Middle frontal gyrus (tissue), 1 donor: ENCODE measurements around the gene TRMT1L.

Experiments
- DNase-seq: peaks from one replicate; pipeline ENCODE4 v3.0.0-alpha.2; 2015; ENCODE audit warnings: low spot score; ENCODE audit errors: extremely low spot score

TRMT1L gene

GRCh38 chr1:185112356-185112755 lies 44.4 kb downstream of the TRMT1L start:
- no peak for DNase-seq

DNA sequence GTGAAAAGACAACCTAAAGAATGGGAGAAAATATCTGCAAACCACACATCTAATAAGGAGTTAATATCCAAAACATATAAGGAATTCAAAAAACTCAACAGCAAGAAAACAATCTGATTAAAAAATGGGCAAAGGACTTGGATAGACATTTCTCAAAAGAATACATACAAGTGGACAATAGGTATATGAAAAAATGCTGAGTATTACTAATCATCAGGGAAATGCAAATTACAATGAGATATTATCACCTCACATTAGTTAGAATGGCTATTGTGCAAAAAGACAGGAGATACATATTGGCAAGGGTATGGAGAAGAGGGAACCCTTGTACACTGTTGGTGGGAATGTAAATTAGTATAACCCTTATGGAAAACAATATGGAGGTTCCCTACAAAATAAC lies 44.9 kb downstream of the TRMT1L start:
- DNase-seq, result no peak

DNA sequence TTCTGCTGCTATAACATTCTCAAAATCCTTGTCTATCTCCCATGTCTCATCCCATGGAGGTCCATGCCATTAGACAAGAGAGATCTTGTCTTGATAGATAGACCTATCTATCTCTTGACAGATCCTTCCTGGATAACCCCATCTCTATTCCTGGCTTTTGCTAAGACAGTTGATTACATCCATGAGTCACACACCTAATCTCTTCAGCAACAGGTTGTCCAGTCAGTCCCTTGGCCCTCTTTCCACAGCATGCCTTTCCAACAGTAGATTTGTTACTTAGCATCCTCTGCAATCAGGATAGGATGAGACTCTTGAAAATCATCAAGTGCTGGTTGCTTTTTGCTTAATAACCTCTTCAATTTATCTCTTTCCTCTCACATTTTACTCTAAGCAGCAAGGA lies 46.6 kb downstream of the TRMT1L start:
- no peak for DNase-seq

DNA sequence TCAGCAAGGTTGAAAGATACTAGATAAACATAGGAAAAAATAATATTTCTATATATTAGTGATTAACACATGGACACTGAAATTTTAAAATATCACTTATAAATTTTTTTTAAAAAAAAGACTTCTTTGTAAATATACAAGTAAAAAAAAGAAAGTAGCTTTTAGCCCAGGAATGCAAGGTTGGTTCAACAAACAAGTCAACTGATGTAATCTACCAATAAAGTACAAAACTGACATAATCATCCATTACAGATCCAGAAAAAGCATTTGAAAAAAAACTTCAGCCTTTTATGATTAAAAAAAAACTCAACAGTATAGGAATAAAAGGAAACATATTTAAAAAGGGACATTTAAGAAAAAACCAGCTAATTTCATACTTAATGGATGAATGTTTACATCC lies 48.4 kb downstream of the TRMT1L start:
- no peak for DNase-seq

DNA sequence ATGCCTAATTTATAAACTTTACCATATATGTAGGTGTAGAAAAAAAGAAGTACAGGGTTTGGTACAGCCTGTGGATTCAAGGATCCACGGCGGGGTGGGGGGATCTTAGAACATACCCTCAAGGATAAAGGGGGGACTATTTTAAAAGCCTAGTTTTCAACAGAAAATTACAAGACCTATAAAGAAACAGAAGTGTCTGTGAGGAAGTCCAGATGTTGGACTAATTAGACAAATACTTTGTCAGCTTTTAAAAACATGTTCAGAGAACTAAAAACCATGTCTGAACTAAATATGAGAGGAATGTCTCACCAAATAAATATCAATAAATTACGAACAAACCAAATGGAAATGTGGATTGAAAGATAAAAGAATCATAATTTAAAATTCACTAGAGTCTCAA lies 51.6 kb downstream of the TRMT1L start:
- DNase-seq, result no peak

DNA sequence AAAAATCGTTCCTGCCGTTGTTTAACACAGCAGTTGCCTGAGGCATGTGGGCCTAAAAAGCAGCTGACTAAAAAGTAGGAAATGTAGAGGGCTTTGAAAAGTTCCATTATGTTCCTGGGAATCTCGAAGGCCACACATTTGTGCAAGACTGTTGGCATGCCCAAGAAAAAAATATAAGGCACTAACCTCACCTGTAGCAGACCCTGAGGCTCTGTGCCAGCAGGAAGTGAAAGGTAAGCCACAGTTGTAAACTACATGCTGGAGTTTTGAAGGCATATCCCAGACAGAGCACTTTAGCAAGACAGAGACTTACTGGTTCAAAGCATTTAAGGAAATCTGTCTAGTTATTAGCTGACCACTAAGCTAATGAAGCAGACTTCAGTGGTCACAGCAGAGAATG lies 52.7 kb downstream of the TRMT1L start:
- DNase-seq, result no peak

GRCh38 chr1:185096531-185096930 lies 60.2 kb downstream of the TRMT1L start:
- no peak for DNase-seq

DNA sequence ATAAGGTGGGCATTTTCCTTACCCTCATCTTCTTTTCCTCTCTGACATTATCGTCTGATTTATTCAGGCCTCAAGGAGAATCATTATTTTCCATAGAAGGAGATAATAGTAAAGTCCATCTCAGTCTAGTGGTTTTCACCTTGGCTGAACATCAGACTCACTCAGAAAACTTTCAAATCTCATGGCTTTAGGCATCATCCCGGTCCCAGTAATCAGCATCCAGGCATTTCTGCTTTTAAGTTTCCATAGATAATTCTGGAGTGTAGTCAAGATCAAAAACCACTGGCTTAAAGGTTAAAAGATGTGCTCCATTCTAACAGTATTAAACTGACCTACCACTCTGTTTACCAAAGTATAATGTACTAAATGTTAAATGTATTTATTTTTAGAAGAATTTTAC lies 62.0 kb downstream of the TRMT1L start:
- no peak for DNase-seq

GRCh38 chr1:185091480-185091879 lies 65.3 kb downstream of the TRMT1L start:
- DNase-seq, result no peak

DNA sequence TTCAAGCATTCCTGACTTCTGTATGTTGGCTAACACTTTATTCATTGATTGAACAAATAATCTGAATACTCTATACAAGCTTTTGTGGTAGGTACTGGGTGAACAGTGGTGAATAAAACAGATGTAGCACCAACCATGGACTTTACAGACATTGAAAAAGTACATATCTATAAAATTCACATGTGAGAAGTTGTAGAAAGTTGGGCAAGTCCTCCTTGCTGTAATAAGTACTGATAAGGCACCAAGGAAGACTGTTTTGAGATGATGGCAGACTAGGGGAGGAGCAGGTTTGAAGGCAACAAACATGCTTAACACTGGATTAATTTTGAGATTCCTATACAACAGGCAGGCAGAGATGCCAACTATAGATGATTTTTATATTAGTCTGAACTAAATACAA lies 69.0 kb downstream of the TRMT1L start:
- no peak for DNase-seq

DNA sequence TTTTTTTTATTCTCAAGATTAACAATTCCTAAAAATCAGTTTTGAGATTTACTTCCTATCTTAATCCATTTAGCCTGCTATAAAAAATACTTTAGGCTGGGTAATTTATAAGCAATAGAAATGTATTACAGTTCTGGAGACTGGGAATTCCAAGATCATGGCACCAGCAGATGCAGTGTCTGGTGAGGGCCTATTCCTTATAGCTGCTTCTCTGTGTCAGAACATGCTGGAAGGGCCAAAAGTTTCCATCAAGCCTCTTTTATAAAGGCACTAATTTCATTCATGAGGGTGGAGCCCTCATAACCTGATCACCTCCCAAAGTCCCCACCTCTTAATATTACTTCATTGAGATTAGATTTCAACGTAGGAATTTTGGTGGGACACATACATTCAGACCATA lies 69.7 kb downstream of the TRMT1L start:
- DNase-seq, result no peak

GRCh38 chr1:185083818-185084217 lies 72.9 kb downstream of the TRMT1L start:
- DNase-seq, result no peak

- no peak for DNase-seq
Measured at GRCh38 chr1:185080422-185080821, 76.3 kb downstream of the TRMT1L start.

- DNase-seq, result no peak
Measured at GRCh38 chr1:185077374-185077773, 79.4 kb downstream of the TRMT1L start.

- DNase-seq, result no peak
Measured at GRCh38 chr1:185075476-185075875, 81.3 kb downstream of the TRMT1L start.

- no peak for DNase-seq
Measured at GRCh38 chr1:185074307-185074706, 82.4 kb downstream of the TRMT1L start.

- no peak for DNase-seq
Measured at GRCh38 chr1:185073725-185074124, 83.0 kb downstream of the TRMT1L start.

GRCh38 chr1:185070051-185070450 lies 86.7 kb downstream of the TRMT1L start:
- DNase-seq, result no peak

GRCh38 chr1:185069202-185069772 lies 87.5 kb downstream of the TRMT1L start:
- no peak for DNase-seq

DNA sequence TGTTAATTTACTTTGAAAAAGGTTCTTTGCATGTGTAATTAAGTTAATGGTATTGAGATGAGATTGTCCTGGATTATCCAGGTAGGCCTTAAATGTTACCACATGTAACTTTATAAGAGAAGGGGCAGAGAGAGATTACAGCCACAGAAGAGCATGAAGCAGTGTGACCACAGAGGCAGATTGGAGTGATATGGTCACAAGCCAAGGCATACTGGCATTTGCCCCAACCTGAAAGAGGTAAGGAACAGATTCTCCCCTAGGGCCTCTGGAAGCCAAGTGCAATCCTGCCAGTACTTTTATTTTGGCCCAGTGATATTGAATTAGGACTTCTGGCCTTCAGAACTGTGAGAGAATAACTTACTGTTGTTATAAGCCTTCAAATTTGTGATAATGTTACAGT lies 88.4 kb downstream of the TRMT1L start:
- no peak for DNase-seq
